ENCODE results near the gene DIDO1. TPM values are rescaled to one million over a fixed set of nuclear protein-coding genes. Genes with fewer than 3 reads are reported as not detected.

Gene DIDO1
- total and polyA plus RNA-seq, 2 of the 13 experiments (the other 11 are each of a cell fraction or from before 2014, with no cell fraction given), result 75.0 to 75.1 TPM

- TF ChIP-seq ZBTB14 (CRISPR knock-in tag; IDR thresholded peaks at IDR 0.05) (peak; percentile 14; the same call in 1 of the 2 replicates), ZBTB3 (CRISPR knock-in tag; IDR thresholded peaks at IDR 0.05; ENCODE audit: borderline replicate concordance, low read depth) (no peak), MAFF (IDR thresholded peaks at IDR 0.05; ENCODE audit: low read depth, low read length) (no peak), XBP1 (CRISPR knock-in tag; IDR thresholded peaks at IDR 0.05) (no peak), RNF2 (conservative IDR thresholded peaks at IDR 0.05; ENCODE audit: low read depth) (no peak), KLF13 (CRISPR knock-in tag; IDR thresholded peaks at IDR 0.05) (no peak), TCF12 (IDR thresholded peaks at IDR 0.05) (no peak), TCF12 (CRISPR knock-in tag; IDR thresholded peaks at IDR 0.05) (no peak), CERS6 (CRISPR knock-in tag; IDR thresholded peaks at IDR 0.05) (0 out of 2 replicates have a peak, but pooled peaks have one; percentile 21), PCBP1 (IDR thresholded peaks at IDR 0.05; ENCODE audit: borderline replicate concordance, low read depth, low read length) (no peak), ZNF382 (CRISPR knock-in tag; IDR thresholded peaks at IDR 0.05; ENCODE audit: borderline replicate concordance) (no peak), ZSCAN25 (CRISPR knock-in tag; IDR thresholded peaks at IDR 0.05) (no peak; the same call in 1 of the 2 replicates), THRA (CRISPR knock-in tag; IDR thresholded peaks at IDR 0.05; ENCODE audit: borderline replicate concordance) (no peak; the same call in 1 of the 2 replicates), ZNF317 (CRISPR knock-in tag; IDR thresholded peaks at IDR 0.05) (peak; percentile 76; the same call in 1 of the 2 replicates), ZNF564 (CRISPR knock-in tag; IDR thresholded peaks at IDR 0.05) (0 out of 2 replicates have a peak, but pooled peaks have one; percentile 63), ZSCAN22 (CRISPR knock-in tag; IDR thresholded peaks at IDR 0.05) (0 out of 2 replicates have a peak, but pooled peaks have one; percentile 61), KDM4B (CRISPR knock-in tag; IDR thresholded peaks at IDR 0.05) (peak; percentile 41; the same call in 1 of the 2 replicates), ZNF101 (CRISPR knock-in tag; IDR thresholded peaks at IDR 0.05; ENCODE audit: borderline replicate concordance, low read depth) (no peak)
Observed at GRCh38 chr20:62925420-62926228, 681 bp downstream of the DIDO1 start (continued).

Data from HepG2 (cell line).